Ishikawa (cell line): ENCODE measurements around the gene CARS1.

Source experiments
- EP300 ChIP-seq: IDR thresholded peaks from 2 replicates; pipeline ENCODE4 v1.6.1; 2012; ENCODE audit warnings: borderline replicate concordance
- RAD21 ChIP-seq: IDR thresholded peaks from 2 replicates; pipeline ENCODE4 v1.6.1; 2012; ENCODE audit warnings: low read depth
- REST ChIP-seq: IDR thresholded peaks from 2 replicates; pipeline ENCODE4 v1.6.1; 2012; ENCODE audit warnings: low read depth, mild to moderate bottlenecking
- TAF1 ChIP-seq: IDR thresholded peaks from 2 replicates; pipeline ENCODE4 v1.6.1; 2012; ENCODE audit warnings: low read depth, mild to moderate bottlenecking
- ZBTB7A ChIP-seq: IDR thresholded peaks from 2 replicates; pipeline ENCODE4 v1.6.1; 2012; ENCODE audit warnings: low read depth

GRCh38 chr11:2961080-2961479 is 96.1 kb downstream of the CARS1 start:
- TF ChIP-seq ZBTB7A = no peak
- TF ChIP-seq RAD21 = no peak
- TF ChIP-seq REST = no peak
- no peak for TF ChIP-seq EP300
- no peak for TF ChIP-seq TAF1
